Measurements from ENCODE around the gene FAM13A. TPM values are rescaled to one million over a fixed set of nuclear protein-coding genes. Genes with fewer than 3 reads are reported as not detected.

Gene FAM13A
- total RNA-seq, 4 donors from 2014 or later, result 72.3 to 105 (median 90.0) TPM

GRCh38 chr4:88866862-88867550 is 190.0 kb downstream of the FAM13A start:
- H3K27ac ChIP-seq, result no peak overlapping the region

GRCh38 chr4:88865466-88865865 is 191.5 kb downstream of the FAM13A start:
- TF ChIP-seq CTCF (IDR thresholded peaks at IDR 0.05) (no peak), POLR2A (IDR thresholded peaks at IDR 0.05) (no peak)
- H3K9me3 ChIP-seq, result no peaks in the 10 kb centered on the region
- no peak for DNase-seq
- peaks cover 0 to 4% (median 0%) of the 10 kb centered on the region in 4 donors for H3K4me1 ChIP-seq
- no peak overlapping the region for H3K4me3 ChIP-seq
- no peaks in the 10 kb centered on the region for H3K27me3 ChIP-seq
- no peaks in the 10 kb centered on the region for H3K36me3 ChIP-seq
- H3K27ac ChIP-seq, result no peak overlapping the region

More at GRCh38 chr4:88866862-88867550, 190.0 kb downstream of the FAM13A start:
- Histone ChIP-seq H3K9me3 (no peaks in the 10 kb centered on the region), H3K4me3 (no peak overlapping the region), H3K36me3 (no peaks in the 10 kb centered on the region), H3K4me1 (peaks cover 0 to 4% (median 0%) of the 10 kb centered on the region in 4 donors), H3K27me3 (no peaks in the 10 kb centered on the region)
- DNase-seq, result no peak
- TF ChIP-seq POLR2A (IDR thresholded peaks at IDR 0.05) (no peak), CTCF (IDR thresholded peaks at IDR 0.05) (no peak)

GRCh38 chr4:88865046-88865445 is 191.9 kb downstream of the FAM13A start:
- Histone ChIP-seq H3K9me3 (no peaks in the 10 kb centered on the region), H3K4me1 (peaks cover 0 to 4% (median 0%) of the 10 kb centered on the region in 4 donors), H3K4me3 (no peak overlapping the region), H3K36me3 (no peaks in the 10 kb centered on the region), H3K27me3 (no peaks in the 10 kb centered on the region), H3K27ac (no peak overlapping the region)
- no peak for TF ChIP-seq POLR2A (IDR thresholded peaks at IDR 0.05)
- no peak for TF ChIP-seq CTCF (IDR thresholded peaks at IDR 0.05)
- no peak for DNase-seq

- no peaks in the 10 kb centered on the region for H3K27me3 ChIP-seq
- H3K36me3 ChIP-seq, result no peaks in the 10 kb centered on the region
- DNase-seq, result no peak
- no peak overlapping the region for H3K4me3 ChIP-seq
- H3K4me1 ChIP-seq, result no peaks in the 10 kb centered on the region
- no peaks in the 10 kb centered on the region for H3K9me3 ChIP-seq
- TF ChIP-seq POLR2A (IDR thresholded peaks at IDR 0.05), result no peak
- no peak for TF ChIP-seq CTCF (IDR thresholded peaks at IDR 0.05)
- peak overlapping the region in 1 of 4 donors; percentile 17 for H3K27ac ChIP-seq
These were observed 196.4 kb downstream of the FAM13A start for GRCh38 chr4:88860586-88860985.

GRCh38 chr4:88859191-88859812 is 197.7 kb downstream of the FAM13A start:
- no peaks in the 10 kb centered on the region for H3K36me3 ChIP-seq
- no peak for DNase-seq
- TF ChIP-seq CTCF (IDR thresholded peaks at IDR 0.05) (no peak), POLR2A (IDR thresholded peaks at IDR 0.05) (no peak)
- H3K9me3 ChIP-seq, result no peaks in the 10 kb centered on the region
- no peaks in the 10 kb centered on the region for H3K4me1 ChIP-seq
- peak overlapping the region in 1 of 4 donors; percentile 16 for H3K27ac ChIP-seq
- no peak overlapping the region for H3K4me3 ChIP-seq
- no peaks in the 10 kb centered on the region for H3K27me3 ChIP-seq
